Measurements from ENCODE around the gene RGS7.
A peak's percentile ranks its signal among the peaks of the same experiment; 100 is the strongest.

Gene RGS7

DNA sequence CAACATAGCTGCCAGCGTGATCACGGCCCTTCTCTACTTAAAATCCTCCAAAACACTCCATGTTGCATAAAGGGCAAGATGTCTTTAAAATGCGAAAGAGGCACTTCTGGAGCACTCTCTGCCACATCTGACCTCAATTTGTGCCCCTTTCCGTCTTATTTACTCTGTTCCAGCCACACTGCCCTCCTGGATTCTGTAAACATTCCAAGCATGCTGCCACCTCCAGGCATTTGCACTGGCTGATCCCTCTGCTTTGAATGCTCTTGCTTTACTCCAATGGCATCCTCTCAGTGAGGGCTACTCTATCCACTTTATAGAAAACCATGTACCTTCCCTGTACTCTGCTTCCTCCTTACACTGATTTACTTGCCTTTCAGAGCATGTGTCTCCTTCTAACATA is 5.3 kb upstream of the RGS7 start:
- Histone ChIP-seq H3K36me3 (ENCODE audit: insufficient read depth, low read depth, low read length) (no peaks in the 10 kb centered on the region), H3K27ac (ENCODE audit: low read length) (no peak overlapping the region), H3K9ac (ENCODE audit: low read depth, low read length) (no peak overlapping the region), H3K9me3 (ENCODE audit: insufficient read depth, low read depth, low read length) (no peaks in the 10 kb centered on the region), H3K4me3 (ENCODE audit: low read length) (no peak overlapping the region), H3K4me1 (ENCODE audit: insufficient read depth, low read length) (peaks cover 4% of the 10 kb centered on the region; the same call in 1 of the 2 replicates), H3K27me3 (ENCODE audit: insufficient read depth, low read length) (peaks cover 18% of the 10 kb centered on the region)

DNA sequence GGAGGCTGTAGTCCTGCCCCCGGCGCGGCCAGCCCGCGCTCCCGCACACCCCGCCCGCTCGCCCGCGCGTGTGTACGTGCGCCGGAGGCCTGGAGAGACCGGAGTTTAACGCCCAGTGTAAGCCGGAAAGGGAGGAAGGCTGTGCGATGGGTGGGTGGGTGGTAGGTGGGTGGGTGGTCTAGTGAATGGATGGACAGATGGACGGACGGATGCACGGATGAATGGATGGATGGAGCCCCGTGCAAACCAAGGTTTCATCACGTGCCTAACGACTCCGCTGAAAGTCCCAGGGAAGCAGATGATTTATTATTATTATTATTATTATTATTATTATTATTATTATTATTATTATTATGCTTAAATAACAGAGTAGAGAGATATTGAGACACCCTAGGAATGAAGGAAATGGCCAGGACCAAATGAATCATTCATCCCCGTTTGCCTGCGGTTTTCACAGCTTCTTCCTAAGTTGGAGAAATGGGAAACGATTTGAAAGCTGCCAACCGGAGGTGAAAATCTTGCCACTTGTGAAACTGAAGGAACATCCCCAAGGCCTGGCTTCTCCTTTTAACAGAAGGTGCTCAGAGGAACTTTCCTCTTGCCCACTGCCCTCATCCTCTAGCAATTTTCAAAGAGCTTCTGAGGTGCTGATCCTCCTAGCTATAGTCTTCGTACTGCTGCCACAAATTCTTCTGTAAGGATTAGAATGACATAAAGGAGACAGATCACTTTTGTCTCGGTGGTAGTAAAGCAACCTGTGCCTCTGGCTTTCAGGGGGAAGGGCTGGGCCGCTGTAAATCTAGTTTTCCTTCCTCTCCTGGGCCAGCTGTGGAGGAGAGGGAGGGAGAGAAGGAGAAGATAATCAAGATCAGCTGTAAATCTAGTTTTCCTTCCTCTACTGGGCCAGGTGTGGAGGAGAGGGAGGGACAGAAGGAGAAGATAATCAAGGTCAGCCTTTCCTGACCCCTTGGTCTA is 648 bp upstream of the RGS7 start:
- Histone ChIP-seq H3K27ac (ENCODE audit: low read length) (no peak overlapping the region), H3K4me3 (ENCODE audit: low read length) (peak overlapping the region; percentile 85), H3K27me3 (ENCODE audit: insufficient read depth, low read length) (peaks cover 36% of the 10 kb centered on the region), H3K9ac (ENCODE audit: low read depth, low read length) (no peak overlapping the region), H3K36me3 (ENCODE audit: insufficient read depth, low read depth, low read length) (no peaks in the 10 kb centered on the region), H3K4me1 (ENCODE audit: insufficient read depth, low read length) (peaks cover 4% of the 10 kb centered on the region; the same call in 1 of the 2 replicates), H3K9me3 (ENCODE audit: insufficient read depth, low read depth, low read length) (no peaks in the 10 kb centered on the region)

DNA sequence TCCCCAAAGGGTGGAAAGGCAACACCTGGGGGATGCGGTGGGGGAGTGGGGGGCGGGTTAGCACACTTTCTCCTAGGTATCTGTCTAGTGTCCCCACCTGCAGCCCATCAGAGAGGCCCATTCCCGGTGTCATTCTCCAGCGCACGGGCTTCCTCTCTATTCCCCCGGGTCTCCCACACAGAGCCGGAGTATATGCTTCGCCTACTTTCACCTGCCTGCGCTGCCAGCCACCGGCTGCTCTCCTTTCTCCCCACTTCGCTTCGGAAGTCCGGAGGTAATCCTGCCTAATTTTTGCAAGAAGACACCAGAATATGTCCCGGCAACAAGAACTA is 852 bp downstream of the RGS7 start:
- Histone ChIP-seq H3K4me3 (ENCODE audit: low read length) (peak overlapping the region; percentile 85), H3K36me3 (ENCODE audit: insufficient read depth, low read depth, low read length) (no peaks in the 10 kb centered on the region), H3K27me3 (ENCODE audit: insufficient read depth, low read length) (peaks cover 36% of the 10 kb centered on the region), H3K9ac (ENCODE audit: low read depth, low read length) (peak overlapping the region; percentile 59; the same call in 1 of the 2 replicates), H3K4me1 (ENCODE audit: insufficient read depth, low read length) (peaks cover 4% of the 10 kb centered on the region; the same call in 1 of the 2 replicates), H3K27ac (ENCODE audit: low read length) (no peak overlapping the region), H3K9me3 (ENCODE audit: insufficient read depth, low read depth, low read length) (no peaks in the 10 kb centered on the region)

DNA sequence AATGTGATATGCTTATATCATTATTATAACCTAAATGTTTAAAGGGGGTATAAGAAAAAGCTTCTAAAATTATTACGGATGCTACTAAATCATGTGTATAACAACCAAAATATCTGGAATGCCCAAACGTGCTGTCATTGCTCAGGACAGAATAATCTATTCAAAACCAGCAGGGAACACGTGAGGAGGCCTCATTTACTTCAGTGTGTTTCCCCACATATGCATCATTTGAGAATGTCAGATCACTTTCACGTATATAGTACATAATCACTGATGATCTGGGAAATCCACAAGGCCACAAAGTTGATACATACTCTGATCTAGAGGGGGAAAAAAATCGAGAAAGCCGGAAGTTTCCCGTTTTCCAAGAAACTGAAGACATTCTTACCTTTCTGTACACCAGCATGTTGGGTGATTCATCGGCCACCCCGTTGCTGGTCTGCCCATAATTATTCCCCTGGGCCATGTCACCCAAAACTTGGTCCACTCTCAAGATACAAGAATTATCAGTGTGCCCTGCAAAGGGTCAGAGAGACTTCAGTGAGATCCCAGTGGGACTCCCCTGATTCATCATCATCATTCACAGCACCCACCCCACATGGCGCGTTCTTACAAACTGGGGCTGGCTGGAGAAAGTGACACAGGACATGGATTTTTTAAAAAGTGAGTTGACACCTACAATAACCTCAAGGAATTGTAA is 1.5 kb downstream of the RGS7 start:
- Histone ChIP-seq H3K4me3 (ENCODE audit: low read length) (no peak overlapping the region), H3K9me3 (ENCODE audit: insufficient read depth, low read depth, low read length) (no peaks in the 10 kb centered on the region), H3K27ac (ENCODE audit: low read length) (no peak overlapping the region), H3K36me3 (ENCODE audit: insufficient read depth, low read depth, low read length) (no peaks in the 10 kb centered on the region), H3K27me3 (ENCODE audit: insufficient read depth, low read length) (peaks cover 36% of the 10 kb centered on the region), H3K9ac (ENCODE audit: low read depth, low read length) (no peak overlapping the region), H3K4me1 (ENCODE audit: insufficient read depth, low read length) (peaks cover 4% of the 10 kb centered on the region; the same call in 1 of the 2 replicates)

DNA sequence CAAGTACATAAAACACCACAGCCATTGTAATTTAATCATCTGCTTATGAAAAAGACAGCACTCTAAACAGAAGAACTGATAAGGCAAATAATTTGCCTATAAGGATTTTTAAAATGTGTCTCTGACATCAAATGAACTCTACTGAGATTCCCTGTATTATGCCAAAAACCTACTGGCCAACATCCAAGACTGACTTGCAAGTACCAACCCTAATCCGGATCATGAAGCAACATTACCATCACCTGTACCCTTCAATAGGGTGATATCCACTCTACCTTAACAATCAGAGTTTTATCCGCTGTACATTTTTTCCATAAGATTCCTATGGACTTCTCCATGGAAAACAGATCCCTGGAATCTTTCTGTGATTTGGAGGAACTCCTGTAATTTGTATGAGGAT is 4.6 kb downstream of the RGS7 start:
- Histone ChIP-seq H3K9ac (ENCODE audit: low read depth, low read length) (no peak overlapping the region), H3K27me3 (ENCODE audit: insufficient read depth, low read length) (peaks cover 19% of the 10 kb centered on the region), H3K27ac (ENCODE audit: low read length) (no peak overlapping the region), H3K9me3 (ENCODE audit: insufficient read depth, low read depth, low read length) (no peaks in the 10 kb centered on the region), H3K4me3 (ENCODE audit: low read length) (no peak overlapping the region), H3K4me1 (ENCODE audit: insufficient read depth, low read length) (no peaks in the 10 kb centered on the region), H3K36me3 (ENCODE audit: insufficient read depth, low read depth, low read length) (no peaks in the 10 kb centered on the region)

DNA sequence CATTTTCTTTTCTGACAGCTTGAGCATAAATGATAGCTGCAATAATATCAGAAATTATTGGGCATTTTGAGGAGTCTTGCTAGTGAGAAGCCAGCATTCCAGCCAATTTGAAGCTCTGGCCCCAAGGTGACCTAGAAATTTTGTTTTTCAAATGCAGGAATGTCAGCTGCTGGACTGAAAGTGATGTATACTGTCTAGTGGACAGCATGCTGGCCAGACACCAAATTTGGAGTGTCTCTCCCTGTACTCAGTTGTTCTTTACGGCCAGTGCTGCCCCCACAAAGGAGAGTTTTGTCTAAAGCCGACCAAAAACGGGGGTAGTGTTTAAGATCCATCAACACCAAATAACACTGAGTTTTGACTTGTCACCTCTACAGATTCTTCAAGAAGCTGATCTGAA is 5.2 kb downstream of the RGS7 start:
- no peaks in the 10 kb centered on the region for H3K4me1 ChIP-seq (ENCODE audit: insufficient read depth, low read length)
- H3K36me3 ChIP-seq (ENCODE audit: insufficient read depth, low read depth, low read length) = no peaks in the 10 kb centered on the region
- H3K27ac ChIP-seq (ENCODE audit: low read length) = no peak overlapping the region
- H3K27me3 ChIP-seq (ENCODE audit: insufficient read depth, low read length) = peaks cover 16% of the 10 kb centered on the region
- no peak overlapping the region for H3K4me3 ChIP-seq (ENCODE audit: low read length)
- H3K9me3 ChIP-seq (ENCODE audit: insufficient read depth, low read depth, low read length) = no peaks in the 10 kb centered on the region
- no peak overlapping the region for H3K9ac ChIP-seq (ENCODE audit: low read depth, low read length)

DNA sequence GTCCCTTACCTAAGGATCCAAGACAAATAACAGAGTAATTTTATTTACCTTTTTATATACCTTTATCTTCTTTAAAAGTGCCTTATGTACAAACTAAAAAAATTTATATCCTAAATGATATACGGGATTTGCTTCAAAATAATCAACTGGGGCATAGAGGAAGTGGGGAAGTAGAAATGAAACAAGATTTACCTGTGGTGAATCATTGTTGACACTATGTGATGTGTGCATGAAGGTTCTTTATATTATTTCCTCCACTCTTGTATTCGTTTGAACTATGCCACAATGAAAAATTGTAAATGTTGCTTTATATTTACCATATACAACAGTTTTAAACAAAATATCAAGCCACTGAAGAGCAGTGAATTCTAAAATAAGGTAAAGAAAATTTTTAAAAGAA is 13.0 kb downstream of the RGS7 start:
- Histone ChIP-seq H3K27ac (ENCODE audit: low read length) (no peak overlapping the region), H3K4me1 (ENCODE audit: insufficient read depth, low read length) (no peaks in the 10 kb centered on the region), H3K9me3 (ENCODE audit: insufficient read depth, low read depth, low read length) (no peaks in the 10 kb centered on the region), H3K27me3 (ENCODE audit: insufficient read depth, low read length) (no peaks in the 10 kb centered on the region), H3K9ac (ENCODE audit: low read depth, low read length) (no peak overlapping the region), H3K4me3 (ENCODE audit: low read length) (no peak overlapping the region), H3K36me3 (ENCODE audit: insufficient read depth, low read depth, low read length) (no peaks in the 10 kb centered on the region)

DNA sequence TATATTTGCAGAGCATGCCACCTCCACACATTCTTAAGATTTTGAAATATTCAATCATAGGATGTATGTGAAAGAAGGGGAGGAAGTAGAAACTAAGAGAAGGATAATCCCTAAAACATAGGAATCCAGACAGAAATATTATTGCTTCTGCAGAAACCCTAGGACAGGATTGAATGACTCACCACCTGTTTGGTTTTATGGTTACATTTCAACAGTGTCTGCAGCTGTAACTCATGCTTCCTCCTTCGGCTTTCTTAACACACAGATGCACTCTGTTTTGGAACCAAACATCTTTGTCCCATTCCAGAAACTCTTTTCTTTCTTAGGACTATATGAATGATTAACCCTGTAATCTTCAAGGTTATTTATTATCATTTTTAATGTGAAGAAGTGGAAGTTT is 20.7 kb downstream of the RGS7 start:
- Histone ChIP-seq H3K27ac (ENCODE audit: low read length) (no peak overlapping the region), H3K36me3 (ENCODE audit: insufficient read depth, low read depth, low read length) (no peaks in the 10 kb centered on the region), H3K9ac (ENCODE audit: low read depth, low read length) (no peak overlapping the region), H3K9me3 (ENCODE audit: insufficient read depth, low read depth, low read length) (no peaks in the 10 kb centered on the region), H3K4me1 (ENCODE audit: insufficient read depth, low read length) (no peaks in the 10 kb centered on the region), H3K4me3 (ENCODE audit: low read length) (no peak overlapping the region), H3K27me3 (ENCODE audit: insufficient read depth, low read length) (no peaks in the 10 kb centered on the region)

DNA sequence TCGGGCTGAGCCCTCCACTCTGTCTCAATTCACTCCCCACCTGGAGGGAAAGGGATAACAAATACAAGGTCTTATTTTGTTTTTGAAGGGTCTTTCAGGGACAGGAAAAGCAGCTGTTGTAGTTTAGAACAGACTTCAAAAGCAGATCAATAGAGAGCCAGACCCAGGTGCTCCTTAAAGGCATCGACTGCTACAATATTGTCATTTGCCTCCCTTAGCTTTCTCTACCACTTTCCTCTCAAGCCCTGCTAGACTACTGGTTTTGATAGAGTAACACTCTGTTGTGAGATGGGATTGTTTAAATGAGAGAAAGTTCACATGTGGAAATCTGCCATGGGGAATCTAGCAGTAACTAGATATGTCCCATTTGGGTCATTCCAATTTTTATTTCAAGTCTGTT is 24.0 kb downstream of the RGS7 start:
- H3K27me3 ChIP-seq (ENCODE audit: insufficient read depth, low read length) = no peaks in the 10 kb centered on the region
- H3K27ac ChIP-seq (ENCODE audit: low read length) = no peak overlapping the region
- H3K36me3 ChIP-seq (ENCODE audit: insufficient read depth, low read depth, low read length) = no peaks in the 10 kb centered on the region
- no peaks in the 10 kb centered on the region for H3K9me3 ChIP-seq (ENCODE audit: insufficient read depth, low read depth, low read length)
- H3K4me3 ChIP-seq (ENCODE audit: low read length) = no peak overlapping the region
- H3K4me1 ChIP-seq (ENCODE audit: insufficient read depth, low read length) = no peaks in the 10 kb centered on the region
- H3K9ac ChIP-seq (ENCODE audit: low read depth, low read length) = no peak overlapping the region

DNA sequence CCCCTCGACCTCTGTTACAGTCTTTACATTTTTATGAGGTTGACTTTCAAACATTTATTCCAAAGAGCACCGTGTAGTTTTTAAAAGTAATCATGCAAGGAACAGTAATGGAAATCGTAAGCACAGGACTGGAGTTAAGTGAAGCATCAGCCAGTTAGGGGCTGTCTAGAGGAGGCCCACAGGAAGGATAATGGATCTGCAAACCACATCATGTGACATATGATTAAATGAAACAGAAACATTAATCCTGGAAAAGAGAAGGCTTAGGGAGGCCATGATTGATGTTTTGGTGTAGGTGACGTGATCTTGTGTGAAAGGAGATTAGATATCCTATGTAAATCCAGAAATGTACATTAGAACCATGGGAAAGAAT is 25.0 kb downstream of the RGS7 start:
- Histone ChIP-seq H3K4me3 (ENCODE audit: low read length) (no peak overlapping the region), H3K9me3 (ENCODE audit: insufficient read depth, low read depth, low read length) (no peaks in the 10 kb centered on the region), H3K9ac (ENCODE audit: low read depth, low read length) (no peak overlapping the region), H3K27ac (ENCODE audit: low read length) (no peak overlapping the region), H3K36me3 (ENCODE audit: insufficient read depth, low read depth, low read length) (no peaks in the 10 kb centered on the region), H3K27me3 (ENCODE audit: insufficient read depth, low read length) (no peaks in the 10 kb centered on the region), H3K4me1 (ENCODE audit: insufficient read depth, low read length) (no peaks in the 10 kb centered on the region)

DNA sequence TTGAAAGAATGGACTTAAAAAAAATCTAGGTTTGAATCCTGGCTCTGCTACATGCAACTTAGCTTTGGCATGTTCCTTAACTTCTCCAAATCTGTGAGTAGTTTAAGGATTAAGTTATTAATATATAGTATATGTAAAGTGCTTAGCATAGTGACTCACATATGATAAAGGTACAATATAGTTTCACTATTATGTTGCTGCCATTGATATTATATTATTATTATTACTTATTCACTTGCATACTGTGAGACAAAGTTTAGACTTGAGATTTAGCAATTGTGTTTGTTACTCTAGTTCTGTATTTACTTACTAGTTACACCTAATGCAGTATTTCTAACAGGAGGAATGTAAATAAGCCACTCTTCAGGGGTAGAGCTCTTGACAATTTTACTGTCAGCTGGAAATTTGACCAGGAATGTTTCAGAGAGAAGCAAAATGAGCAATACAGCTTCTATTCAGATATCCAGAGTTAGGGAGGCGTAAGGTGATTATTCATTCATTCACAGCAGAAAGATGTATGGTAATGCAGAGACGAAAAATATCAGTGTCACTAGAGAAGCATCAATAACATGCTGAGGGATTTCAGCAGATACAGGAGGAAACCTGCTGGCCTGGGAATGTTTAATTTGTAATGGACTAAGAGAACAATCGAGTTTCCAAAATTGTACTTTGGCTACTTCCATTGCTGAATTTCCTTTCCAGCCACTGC is 25.5 kb downstream of the RGS7 start:
- Histone ChIP-seq H3K36me3 (ENCODE audit: insufficient read depth, low read depth, low read length) (no peaks in the 10 kb centered on the region), H3K9ac (ENCODE audit: low read depth, low read length) (no peak overlapping the region), H3K27ac (ENCODE audit: low read length) (no peak overlapping the region), H3K4me1 (ENCODE audit: insufficient read depth, low read length) (no peaks in the 10 kb centered on the region), H3K9me3 (ENCODE audit: insufficient read depth, low read depth, low read length) (no peaks in the 10 kb centered on the region), H3K27me3 (ENCODE audit: insufficient read depth, low read length) (no peaks in the 10 kb centered on the region), H3K4me3 (ENCODE audit: low read length) (no peak overlapping the region)
